Measurements from ENCODE around the gene ANTXRL. TPM values are rescaled to one million over a fixed set of nuclear protein-coding genes. Genes with fewer than 3 reads are reported as not detected.

The ANTXRL gene
- polyA plus RNA-seq, 1 experiment, result not detected

DNA sequence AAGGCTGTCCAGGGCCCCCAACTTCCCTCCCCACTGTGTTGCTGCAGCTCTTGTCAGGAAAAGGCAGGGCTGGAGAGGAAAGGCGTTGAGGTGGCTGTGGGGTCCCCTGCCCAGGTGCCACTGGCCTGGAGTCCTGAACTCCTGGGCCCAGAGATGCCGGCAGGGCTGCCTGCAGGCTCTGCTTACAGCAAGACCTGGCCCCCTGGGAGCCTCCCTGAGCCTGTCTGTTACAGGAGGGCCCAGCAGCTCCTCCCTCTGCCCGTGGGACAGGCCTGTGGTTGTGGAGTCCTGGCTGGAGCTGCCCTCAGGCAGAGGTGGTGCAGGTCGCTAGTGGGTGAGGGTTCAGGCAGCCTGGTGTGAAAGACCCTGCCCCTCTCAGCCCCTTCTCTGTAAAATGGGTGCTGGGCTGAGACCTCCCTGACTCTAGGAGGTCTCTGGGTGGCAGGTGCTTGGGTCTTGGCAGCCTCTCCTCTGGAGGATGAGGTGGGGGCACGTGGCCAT is 9.9 kb downstream of the ANTXRL start:
- Histone ChIP-seq H3K4me3 (ENCODE audit: low read depth, low read length) (no peak overlapping the region), H3K36me3 (ENCODE audit: control insufficient read depth, insufficient read depth, low read length) (no peaks in the 10 kb centered on the region), H3K27me3 (ENCODE audit: control insufficient read depth, insufficient read depth, low read length) (no peaks in the 10 kb centered on the region)
- TF ChIP-seq, protein P1, sequence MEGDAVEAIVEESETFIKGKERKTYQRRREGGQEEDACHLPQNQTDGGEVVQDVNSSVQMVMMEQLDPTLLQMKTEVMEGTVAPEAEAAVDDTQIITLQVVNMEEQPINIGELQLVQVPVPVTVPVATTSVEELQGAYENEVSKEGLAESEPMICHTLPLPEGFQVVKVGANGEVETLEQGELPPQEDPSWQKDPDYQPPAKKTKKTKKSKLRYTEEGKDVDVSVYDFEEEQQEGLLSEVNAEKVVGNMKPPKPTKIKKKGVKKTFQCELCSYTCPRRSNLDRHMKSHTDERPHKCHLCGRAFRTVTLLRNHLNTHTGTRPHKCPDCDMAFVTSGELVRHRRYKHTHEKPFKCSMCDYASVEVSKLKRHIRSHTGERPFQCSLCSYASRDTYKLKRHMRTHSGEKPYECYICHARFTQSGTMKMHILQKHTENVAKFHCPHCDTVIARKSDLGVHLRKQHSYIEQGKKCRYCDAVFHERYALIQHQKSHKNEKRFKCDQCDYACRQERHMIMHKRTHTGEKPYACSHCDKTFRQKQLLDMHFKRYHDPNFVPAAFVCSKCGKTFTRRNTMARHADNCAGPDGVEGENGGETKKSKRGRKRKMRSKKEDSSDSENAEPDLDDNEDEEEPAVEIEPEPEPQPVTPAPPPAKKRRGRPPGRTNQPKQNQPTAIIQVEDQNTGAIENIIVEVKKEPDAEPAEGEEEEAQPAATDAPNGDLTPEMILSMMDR (IDR thresholded peaks at IDR 0.05; ENCODE audit: insufficient read depth, low read depth, low read length), result no peak
- CTCF ChIA-PET, result interaction anchor here (1.6 kb wide), 1 partner anchor 68 kb away, joined by 5 read pairs; no protein-coding TSS in a partner anchor
- DNase-seq (ENCODE audit: low read depth), result no peak
- POLR2A ChIA-PET, result no interaction called here

DNA sequence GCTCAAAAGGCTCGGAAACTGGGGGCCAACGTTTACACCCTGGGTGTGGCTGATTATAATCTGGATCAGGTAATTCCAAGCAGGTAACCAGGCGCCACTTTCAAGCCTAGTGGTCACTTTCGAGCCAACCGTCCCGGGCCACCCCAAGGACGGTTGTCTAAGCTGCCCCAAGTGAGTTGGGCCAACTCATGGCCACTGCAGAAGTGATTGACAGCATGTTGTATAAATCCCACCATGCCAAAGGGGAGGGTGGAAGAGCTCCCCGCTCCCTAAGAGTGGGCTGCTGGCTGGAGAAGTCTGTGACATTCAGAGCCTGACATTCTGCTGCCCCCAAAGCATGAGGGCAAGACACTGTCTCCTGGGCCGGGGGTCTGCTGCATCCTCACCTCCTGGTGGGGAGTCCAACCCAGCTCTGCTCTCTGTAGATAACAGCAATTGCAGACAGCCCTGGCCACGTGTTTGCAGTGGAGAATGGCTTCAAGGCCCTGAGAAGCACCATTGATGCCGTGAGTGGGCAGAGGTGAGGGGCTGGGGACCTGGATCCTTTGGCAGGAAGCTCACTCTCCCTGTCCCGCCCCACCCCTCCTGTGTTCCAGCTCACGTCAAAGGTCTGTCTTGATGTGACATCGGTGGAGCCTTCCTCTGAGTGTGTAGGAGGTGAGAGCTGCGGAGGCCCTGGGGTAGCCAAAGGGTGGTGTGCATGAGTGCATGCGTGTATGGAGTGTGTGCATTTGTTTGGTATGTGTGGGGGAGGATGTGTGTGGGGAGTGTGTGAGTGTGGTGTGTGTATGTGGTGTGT is 10.8 kb downstream of the ANTXRL start:
- POLR2A ChIA-PET, result no interaction called here
- TF ChIP-seq, protein P1 (IDR thresholded peaks at IDR 0.05; ENCODE audit: insufficient read depth, low read depth, low read length), result no peak
- Histone ChIP-seq H3K27me3 (ENCODE audit: control insufficient read depth, insufficient read depth, low read length) (no peaks in the 10 kb centered on the region), H3K4me3 (ENCODE audit: low read depth, low read length) (no peak overlapping the region), H3K36me3 (ENCODE audit: control insufficient read depth, insufficient read depth, low read length) (no peaks in the 10 kb centered on the region)
- DNase-seq (ENCODE audit: low read depth), result no peak
- CTCF ChIA-PET, result no interaction called here

DNA sequence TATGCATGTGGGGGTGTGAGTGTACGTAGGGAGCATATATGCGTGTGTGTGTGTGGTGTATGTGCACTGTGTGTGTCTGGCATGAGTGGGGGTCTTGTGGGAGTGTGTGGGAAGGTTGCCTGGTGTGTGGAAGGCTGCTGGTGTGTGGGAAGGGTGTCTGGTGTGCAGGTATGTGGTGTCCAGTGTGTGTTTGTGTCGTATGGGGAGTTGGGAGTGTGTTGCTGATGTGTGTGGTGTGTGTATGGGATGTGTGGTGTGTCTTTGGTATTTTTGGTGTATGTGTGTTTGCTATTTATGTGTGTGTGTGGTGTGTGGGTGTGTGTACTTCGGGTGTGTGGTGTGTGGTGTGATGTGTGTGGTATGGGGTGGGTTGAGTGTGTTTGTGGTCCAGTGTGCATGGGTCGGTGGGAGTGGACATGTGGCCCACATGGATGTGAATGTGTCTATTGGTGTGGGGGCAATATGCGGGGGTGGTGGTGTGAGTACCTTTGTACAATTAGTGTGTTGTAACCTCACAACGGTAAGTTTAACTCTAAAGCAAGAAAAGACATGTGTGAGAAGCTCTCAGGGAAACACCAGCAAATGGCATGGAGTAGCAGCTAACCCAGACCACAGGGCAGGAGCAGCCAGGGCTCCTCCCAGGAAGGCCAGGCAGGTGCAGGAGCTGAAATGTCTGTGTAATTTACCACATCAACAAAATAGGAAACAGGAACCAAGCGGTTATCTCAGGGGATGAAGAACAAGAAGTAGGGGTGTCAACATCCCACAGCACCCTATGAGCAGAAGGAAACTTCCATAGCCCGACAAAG is 11.9 kb downstream of the ANTXRL start:
- POLR2A ChIA-PET, result no interaction called here
- H3K4me3 ChIP-seq (ENCODE audit: low read depth, low read length), result no peak overlapping the region
- TF ChIP-seq, protein P1 (IDR thresholded peaks at IDR 0.05; ENCODE audit: insufficient read depth, low read depth, low read length), result no peak
- H3K27me3 ChIP-seq (ENCODE audit: control insufficient read depth, insufficient read depth, low read length), result no peaks in the 10 kb centered on the region
- CTCF ChIA-PET, result interaction anchor here (1.1 kb wide), 2 partner anchors 19 to 27 kb away, joined by 3 to 4 read pairs; no protein-coding TSS in a partner anchor
- H3K36me3 ChIP-seq (ENCODE audit: control insufficient read depth, insufficient read depth, low read length), result no peaks in the 10 kb centered on the region
- DNase-seq (ENCODE audit: low read depth), result no peak

DNA sequence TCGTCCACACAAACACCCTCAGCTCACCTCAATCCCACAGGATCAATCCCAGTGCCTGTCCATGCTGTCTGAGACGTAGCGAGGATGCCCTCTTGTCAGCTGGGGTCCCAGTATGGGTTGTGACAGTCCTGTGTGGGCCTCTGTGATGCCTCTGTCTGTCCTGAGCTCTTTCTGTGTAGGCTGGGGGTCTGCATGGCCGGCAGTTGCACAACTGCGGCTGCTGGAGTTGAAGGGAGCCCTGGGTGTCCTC is 12.4 kb downstream of the ANTXRL start:
- no peak for DNase-seq (ENCODE audit: low read depth)
- Histone ChIP-seq H3K27me3 (ENCODE audit: control insufficient read depth, insufficient read depth, low read length) (no peaks in the 10 kb centered on the region), H3K36me3 (ENCODE audit: control insufficient read depth, insufficient read depth, low read length) (no peaks in the 10 kb centered on the region), H3K4me3 (ENCODE audit: low read depth, low read length) (no peak overlapping the region)
- TF ChIP-seq, protein P1 (IDR thresholded peaks at IDR 0.05; ENCODE audit: insufficient read depth, low read depth, low read length), result no peak
- ChIA-PET POLR2A (no interaction called here), CTCF (interaction anchor here (1.1 kb wide), 2 partner anchors 18 to 27 kb away, joined by 3 to 4 read pairs; no protein-coding TSS in a partner anchor)

All from BJ (cell line).